Stimulated activated CD8-positive, alpha-beta memory T cell treated with anti-CD3 and anti-CD28 coated beads, Interleukin-15, amount 100 ng/mL, for 4 hours (primary cell): ENCODE measurements around the gene MEF2A.

Source experiments
- DNase-seq, 2 donors: peaks; one replicate each; pipeline ENCODE4 v3.0.0-alpha.2; 2020; ENCODE audit warnings: low read depth in 2 of 2

The MEF2A gene

DNA sequence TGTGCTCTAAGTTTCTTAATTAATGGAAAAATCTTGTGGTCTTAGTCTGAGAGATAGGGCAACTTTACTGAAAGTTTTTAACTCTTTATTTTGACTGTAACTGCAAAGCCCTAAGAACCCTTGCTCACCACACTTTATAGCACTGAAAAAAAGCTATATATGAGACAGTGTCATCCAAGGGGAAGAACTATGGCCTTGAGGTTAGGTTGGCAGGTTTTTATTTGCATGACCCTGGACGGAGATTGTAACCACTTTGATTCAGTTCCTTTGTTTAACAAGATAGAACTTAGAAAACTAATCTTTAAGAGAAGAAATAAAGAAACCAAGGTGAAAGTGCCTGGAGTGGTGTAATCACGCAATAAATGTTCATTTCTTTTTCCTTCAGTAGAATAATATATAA is 198.0 kb downstream of the MEF2A start:
- DNase-seq = no peak

DNA sequence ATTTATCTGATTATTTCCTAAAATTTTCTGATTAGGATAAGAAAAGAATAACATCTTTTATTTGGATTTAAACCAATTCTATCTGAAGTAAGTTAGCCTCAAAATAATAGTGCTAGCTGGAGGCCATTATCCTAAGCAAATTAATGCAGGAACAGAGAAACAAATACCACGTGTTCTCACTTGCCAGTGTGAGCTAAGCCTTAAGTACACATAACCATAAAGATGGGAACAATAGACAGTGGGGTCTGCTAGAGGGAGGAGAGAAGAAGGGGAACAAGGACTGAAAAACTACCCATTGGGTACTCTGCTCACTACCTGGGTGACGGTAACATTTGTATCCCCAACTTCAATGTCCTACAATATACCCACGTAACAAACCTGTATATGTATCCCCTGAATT is 198.7 kb downstream of the MEF2A start:
- DNase-seq = no peak
